Cerebellar nuclear complex (tissue), 1 donor: ENCODE results near the gene RNPEPL1.
"Not testable (repeated sequence)": the region's sequence is repeated elsewhere in the genome, so short reads cannot be mapped to it uniquely, and the experiment has no call there.

Experiments
- DNase-seq, 2 experiments: peaks; one replicate each; lab custom pipeline; 2025; lab: John Stamatoyannopoulos, UW

The RNPEPL1 gene, protein sequence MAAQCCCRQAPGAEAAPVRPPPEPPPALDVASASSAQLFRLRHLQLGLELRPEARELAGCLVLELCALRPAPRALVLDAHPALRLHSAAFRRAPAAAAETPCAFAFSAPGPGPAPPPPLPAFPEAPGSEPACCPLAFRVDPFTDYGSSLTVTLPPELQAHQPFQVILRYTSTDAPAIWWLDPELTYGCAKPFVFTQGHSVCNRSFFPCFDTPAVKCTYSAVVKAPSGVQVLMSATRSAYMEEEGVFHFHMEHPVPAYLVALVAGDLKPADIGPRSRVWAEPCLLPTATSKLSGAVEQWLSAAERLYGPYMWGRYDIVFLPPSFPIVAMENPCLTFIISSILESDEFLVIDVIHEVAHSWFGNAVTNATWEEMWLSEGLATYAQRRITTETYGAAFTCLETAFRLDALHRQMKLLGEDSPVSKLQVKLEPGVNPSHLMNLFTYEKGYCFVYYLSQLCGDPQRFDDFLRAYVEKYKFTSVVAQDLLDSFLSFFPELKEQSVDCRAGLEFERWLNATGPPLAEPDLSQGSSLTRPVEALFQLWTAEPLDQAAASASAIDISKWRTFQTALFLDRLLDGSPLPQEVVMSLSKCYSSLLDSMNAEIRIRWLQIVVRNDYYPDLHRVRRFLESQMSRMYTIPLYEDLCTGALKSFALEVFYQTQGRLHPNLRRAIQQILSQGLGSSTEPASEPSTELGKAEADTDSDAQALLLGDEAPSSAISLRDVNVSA

DNA sequence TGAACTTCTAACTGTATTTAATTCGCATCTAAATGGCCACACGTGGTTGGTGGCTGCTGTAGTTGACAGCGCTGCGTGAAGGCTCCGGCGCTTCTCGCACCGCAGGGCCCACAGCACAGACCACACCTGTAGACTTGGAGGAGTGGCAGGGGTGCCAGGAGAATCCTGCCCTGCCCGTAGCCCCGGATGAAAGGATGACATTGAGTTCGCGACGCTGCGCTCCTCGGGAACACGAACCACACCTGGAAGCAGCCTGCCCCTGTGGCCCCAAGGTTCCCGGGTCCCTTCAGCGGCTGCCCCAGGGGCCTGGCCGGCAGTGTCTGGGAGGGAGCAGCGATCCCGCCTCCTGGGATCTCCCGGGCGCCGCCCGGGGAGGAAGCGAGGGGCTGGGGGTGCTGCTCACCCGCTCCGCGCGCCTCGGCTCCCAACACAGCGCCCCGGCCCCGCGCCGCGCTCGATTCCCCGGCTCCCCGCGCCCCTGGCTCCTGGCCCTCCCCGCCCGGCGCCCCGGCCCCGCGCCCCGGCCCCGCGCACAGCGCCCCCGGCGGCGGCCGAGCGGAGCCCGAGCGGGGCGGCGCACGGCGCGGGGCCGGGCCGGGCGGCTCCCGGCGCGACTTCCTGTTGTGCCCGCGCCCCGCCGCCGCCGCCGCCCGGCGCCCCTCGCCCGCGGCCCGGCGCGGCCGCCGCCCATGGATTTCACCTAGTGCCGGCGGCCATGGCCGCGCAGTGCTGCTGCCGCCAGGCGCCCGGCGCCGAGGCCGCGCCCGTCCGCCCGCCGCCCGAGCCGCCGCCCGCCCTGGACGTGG is at the start of gene RNPEPL1:
Gene RNPEPL1, plus strand, starts transcription at position 613 of the 806 bp plus-strand sequence. Its CDS starts 103 bp downstream, at position 716.
- no peak for DNase-seq

DNA sequence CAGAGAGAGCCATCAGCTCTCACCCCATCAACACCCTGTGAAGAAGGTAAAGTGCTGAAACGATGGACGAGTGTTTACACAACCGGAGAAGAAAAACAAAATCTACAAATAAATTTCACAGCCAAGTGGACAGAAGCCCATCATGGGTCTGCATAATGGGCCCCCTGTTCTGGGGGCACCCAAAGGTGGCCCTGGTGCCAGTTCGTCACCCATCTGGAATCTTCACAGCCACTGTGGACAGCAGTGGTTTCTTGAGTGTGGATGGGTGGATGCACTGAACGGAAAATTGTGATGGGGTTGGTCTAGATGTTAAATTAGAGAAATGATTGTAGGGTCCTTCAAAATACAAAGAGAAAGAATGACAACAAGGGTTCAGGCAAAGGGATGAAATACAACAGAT is 49.3 kb upstream of the RNPEPL1 start:
- DNase-seq = no peak

DNA sequence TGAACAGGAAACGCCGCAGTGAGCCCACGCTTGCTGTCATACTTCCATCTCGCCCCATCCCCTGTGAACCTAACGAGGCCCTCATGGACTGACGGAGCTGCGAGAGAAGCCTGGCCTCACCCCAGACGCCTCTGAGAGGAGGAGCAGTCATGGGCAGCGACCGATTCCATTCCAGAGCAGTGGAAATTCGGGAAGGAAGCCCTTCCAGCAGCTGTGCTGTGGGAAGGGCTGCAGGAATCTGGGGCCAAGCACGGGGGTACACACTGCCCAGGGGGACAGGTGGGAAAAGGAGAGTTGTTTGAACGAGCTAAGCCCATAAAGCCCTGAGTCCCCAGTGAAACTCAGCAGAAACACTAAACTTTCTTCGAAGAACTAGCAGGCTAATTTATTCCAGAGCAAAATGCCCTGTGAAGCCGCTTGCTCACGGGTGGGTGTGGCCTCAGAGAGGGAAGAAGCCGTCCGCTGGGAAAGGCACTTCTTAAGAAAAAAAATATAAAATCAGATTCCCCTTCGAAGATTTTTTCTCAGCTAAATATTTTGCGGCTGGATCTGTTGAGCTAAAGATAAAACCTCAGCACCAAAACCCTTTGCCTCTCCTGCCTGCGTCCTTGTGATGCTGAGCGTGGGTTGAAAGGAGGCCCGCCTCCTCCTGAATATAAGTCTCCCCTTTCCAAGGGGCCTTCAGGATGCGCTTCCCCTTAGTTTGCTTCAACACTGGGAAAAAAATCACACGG is 48.7 kb upstream of the RNPEPL1 start:
- DNase-seq = no peak

DNA sequence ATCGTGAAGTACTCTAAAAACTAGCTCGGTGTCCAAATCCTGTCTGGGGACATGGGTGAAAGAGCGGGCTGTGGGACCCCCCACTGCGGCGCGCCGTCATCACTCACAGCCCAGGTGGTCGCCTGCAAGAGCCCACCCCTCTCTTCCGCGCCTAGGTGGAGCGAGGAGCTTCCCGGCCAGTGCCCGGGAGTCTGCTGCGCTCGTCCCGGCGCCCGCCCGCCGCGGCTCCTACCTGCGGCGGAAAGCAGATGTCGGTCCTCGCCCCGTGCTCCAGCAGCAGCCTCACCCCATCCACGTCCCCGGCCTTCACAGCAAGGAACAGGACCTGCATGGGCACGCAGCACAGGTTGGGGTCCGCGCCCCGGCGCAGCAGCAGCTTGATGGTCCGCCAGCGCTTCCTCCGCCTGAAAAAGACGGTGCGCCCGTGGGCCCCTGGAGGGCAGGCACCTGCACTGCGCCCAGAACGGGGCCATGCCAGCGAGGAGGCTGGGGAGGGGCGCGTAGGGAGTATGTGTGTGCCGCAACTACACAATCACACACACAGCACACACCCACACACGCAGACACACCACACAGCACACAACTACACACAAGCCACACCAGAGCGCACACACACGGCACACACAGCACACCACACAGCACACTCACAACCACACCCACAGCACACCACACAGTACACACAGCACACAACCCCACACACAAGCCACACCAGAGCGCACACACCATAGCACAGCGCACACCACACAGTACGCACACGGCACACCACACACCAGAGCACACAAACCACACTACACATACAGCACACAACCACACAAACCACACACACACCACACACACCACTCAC is 47.9 kb upstream of the RNPEPL1 start:
- DNase-seq = no peak

DNA sequence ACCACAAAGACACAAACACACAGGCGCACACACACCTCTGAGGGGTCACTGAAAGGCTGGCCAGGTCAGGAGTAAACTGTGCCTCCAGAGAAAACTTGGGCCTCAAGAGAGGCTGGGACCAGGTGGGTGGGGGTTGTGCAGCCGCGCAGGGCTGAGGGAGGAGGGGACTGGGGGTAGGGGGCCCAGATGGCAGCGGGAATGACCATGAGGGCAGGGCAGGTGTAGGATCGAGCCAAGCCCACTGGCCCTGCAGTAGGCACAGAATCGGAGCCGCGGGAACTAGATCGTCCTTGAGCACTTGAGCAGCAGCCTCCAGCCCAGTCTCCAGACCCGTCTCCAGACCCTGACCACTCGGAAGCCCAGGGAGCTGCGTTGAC is 47.3 kb upstream of the RNPEPL1 start:
- no peak for DNase-seq

DNA sequence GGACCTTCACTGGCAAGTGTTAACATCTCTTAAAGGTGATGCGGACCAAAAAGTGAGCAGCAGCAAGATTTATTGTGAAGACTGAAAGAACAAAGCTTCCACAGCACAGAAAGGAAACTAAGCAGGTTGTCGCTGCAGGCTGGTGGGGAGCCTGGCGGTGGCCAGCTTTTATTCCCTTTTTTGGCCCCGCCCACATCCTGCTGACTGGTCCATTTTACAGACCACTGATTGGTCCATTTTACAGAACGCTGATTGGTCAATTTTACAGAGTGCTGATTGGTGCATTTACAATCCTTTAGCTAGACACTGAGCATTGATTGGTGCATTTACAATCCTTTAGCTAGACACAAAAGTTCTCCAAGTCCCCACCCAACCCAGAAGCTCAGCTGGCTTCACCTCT is 46.4 kb upstream of the RNPEPL1 start:
- not testable (repeated sequence) for DNase-seq

DNA sequence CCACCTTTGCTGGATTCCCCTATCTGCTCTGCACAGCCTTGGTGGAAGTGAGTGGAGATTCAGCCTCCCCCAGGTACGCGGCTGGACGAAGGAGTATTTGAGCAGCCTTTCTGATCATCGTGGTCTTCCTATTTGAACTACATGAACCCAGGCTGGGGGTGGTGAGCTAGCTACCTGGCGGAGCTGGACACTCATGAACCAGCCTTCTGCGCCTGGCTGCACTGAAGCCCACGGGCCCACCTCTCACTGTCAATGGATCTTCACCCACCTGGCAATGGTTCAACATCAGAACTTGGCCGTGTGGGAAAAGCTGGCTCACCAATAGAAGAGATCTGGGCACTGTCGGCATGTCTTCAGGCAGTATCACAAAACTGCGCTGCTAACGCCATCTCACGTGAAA is 45.9 kb upstream of the RNPEPL1 start:
- no peak for DNase-seq

DNA sequence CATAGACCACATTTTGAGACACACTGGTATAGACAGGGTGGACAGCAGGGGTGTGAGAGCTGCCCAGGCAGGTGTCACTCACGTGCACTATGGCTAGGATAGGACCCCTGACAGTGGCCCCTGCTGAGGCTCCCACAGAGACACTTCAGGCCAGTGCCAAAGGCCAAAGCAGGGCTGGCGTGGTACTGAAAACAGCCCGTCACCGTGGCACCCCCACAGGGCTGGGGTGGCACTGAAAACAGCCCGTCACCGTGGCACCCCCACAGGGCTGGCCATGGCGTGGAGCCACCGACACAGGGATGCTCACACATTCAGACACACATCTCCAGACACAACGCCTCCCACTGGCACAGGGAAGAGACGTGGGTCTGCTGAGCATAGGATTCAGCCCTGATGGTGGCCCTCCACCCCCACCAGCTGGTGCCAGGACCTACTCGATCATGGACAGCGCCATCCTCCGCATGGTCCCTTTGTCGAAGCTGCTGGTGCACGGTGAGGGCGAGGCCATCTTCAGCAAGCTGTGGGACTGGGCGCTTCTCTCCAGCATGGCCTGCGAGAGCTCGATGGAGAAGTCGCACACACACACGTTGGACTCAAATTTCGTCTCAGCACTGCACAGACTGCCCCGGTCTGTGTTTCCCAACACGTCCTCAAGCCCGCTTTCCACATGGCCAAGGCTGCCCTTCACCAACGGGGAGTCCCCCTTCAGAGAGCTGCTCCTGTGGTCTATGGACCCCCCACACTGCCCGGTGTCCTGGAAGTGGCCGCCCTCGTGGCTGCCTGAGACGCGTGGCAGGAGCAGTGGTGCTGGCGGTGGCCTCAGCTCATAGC is 44.6 kb upstream of the RNPEPL1 start:
- no peak for DNase-seq

DNA sequence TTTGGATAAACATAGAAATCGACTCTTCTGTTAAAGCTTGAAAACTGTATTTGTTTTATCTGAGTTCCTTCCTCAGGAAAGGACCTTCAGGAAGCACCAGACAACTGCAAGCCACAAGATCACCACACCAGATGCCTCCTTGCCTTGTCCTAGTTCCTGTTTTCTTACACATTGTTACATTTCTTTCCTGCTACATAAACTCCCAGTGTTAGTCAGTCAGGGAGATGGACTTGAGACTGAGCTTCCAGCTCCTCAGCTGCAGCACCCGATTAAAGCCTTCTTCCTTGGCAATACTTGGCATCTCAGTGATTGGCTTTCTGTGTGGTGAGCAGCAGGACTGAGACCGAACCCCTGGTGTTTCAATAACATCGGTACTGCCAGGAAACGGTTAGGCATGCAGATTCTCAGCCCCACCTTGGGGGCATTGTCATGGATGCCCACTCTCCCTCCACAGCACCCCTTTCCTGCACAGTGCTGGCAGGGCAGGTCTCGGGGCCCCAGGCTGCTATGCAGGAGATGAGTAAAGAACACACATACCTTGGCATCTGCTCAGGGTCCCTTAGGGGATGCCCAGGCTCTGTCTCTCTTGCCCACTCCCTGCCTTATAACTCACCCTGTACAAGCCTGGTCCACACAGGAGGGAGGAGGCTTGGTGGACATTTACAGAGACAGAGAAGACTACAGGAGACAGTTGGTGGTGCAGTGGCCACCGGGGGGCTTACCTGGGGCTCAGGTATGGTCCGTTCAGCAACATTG is 43.1 kb upstream of the RNPEPL1 start:
- DNase-seq = no peak

DNA sequence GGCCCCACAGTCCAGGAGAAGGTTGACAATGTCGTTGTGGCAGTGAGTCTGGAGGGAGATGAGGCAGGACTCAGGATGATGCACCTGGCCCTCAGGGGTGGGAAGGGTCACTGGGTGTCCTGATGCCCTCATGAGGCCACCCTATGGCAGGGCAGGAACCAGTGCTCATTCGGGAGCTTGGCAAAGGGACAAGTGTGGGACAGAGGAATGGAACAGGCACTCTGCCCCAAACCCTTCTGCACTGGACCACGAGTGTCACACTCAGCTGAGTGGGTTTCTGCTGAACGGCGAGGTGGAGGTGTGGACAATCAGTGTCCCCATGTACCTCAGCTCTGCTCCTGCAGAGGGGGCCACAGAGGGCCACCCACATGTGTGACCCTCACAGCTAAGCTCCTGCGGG is 42.5 kb upstream of the RNPEPL1 start:
- DNase-seq = no peak

DNA sequence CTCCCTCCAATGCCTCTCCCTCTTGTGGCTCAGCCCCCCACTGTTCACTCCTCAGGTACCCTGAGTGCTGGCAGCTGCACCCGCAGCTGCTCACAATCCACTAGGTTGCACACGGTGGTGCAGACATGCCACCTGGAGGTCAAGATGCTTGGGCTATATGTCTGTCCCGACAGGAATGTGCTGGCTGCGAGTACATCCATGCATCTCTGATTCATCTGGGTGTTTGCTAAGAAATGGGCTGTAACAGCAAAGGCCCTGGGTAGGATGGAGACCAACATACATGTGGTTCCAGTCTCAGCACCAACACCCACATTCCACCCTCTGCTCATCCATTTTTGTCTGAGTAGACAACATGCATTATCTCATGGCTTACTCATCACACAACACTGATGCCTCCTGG is 41.8 kb upstream of the RNPEPL1 start:
- DNase-seq = no peak

DNA sequence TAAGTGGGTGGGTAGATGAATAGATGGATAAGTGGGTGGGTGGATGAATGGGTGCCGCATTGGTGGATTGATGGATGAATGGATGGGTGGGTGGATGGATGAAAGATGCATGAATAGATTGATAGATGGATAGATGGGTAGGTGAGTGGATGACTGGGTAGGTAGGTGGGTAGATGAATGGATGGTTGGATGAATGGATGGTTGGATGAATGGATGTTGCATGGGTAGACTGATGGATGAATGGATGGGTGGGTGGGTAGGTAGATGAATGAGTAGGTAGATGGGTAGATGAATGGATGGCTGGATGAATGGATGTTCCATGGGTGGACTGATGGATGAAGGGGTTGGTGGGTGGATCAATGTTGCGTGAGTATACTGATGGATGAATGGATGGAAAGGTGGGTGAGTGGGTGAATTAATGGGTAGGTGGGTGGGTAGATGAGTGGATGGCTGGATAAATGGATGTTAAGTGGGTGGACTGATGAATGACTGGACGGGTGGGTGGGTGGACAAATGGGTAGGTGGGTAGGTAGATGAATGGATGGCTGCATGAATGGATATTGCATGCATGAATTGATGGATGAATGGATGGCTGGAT is 41.0 kb upstream of the RNPEPL1 start:
- no peak for DNase-seq

DNA sequence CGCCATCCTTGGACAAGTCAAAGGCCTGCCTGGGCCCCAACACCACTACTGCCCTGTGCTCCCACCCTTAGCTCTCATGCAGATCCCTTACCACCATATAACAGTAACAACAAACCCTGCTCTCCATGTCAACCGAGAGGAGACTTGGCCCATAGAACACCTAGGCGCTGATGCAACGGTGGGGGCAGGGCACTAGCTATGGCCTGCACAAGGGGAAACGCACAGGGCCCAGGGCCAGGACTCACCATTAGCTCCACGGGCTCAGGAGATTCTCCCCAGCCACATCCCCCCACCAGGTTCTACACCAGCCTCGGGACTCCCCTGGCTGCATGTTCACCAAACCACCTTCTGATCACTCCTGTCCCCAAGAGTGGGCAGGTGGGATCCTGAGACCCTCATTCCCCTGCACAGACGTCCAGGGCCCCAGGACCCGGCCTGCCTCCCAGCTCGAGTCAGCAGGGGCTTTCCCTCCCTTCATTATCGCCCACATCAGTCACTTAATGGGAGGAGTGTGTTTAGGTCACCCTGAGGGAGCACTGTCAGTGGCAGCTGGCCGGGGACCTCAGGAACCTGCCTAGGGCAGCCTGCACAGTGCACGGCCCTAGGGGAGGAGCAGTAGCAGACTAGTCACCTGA is 39.8 kb upstream of the RNPEPL1 start:
- no peak for DNase-seq

DNA sequence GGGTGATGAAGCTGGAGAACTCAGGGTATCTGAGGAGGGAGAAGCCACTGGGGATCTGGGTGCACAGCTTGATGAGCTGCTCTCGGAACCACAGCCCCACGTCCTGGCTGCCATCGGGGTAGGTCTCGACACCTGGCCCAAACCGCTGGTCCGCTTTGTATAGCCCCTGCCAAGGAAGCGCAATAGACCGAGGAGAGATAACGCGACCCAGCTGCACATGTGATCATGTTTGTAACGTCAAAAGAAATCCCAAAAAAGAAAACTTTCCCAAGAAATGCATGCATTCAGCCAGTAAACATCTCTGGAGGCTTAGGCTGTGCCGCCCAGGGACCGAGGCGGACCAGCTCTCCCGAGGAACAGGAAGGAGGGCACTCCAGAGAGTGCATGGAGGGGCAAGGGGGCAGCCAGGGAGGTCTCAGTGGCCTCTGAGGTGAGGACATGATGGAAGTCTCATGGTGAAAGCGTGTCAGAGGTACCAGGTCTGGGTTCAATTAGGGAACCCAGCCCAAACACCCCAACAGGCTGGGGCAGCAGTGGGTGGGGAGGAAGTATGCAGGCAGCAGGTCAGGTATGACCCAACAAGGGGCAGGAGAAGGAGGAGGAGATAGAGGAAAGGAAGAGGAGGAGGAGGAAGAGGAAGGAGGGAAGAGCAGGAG is 38.8 kb upstream of the RNPEPL1 start:
- DNase-seq = no peak

DNA sequence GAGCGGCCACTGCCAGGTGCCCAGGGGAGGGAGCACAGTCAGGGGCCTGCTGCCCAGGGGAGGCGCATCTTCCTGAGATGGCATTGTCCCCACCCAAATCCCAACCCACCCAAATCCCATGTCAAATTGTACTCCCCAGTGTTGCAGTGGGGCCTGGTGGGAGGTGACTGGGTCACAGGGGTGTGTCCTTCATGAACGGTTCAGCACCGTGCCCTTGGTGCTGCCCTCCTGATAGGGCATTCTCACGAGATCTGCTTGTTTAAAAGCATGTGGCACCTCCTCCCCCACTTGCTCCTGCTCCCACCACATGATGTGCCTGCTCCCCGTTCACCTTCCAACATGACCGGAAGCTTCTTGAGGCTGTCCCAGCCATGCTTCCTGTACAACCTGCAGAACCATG is 38.1 kb upstream of the RNPEPL1 start:
- no peak for DNase-seq

DNA sequence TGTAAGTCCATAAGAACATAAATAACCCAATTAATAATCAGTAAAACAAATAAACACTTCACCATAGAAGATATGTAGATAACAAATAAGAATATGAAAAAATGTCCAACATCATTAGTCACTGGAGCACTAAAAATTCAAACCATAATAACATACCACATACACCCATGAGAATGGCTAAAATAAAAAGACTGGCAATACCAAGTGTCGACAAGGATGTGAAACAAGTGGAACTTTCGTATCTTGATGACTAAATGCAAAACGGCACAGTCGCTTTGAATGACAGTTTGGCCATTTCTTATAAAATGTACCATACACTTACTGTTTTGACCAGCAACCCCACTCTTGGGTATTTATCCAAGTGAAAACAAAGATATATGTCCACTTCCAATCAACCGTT is 37.2 kb upstream of the RNPEPL1 start:
- DNase-seq = no peak

DNA sequence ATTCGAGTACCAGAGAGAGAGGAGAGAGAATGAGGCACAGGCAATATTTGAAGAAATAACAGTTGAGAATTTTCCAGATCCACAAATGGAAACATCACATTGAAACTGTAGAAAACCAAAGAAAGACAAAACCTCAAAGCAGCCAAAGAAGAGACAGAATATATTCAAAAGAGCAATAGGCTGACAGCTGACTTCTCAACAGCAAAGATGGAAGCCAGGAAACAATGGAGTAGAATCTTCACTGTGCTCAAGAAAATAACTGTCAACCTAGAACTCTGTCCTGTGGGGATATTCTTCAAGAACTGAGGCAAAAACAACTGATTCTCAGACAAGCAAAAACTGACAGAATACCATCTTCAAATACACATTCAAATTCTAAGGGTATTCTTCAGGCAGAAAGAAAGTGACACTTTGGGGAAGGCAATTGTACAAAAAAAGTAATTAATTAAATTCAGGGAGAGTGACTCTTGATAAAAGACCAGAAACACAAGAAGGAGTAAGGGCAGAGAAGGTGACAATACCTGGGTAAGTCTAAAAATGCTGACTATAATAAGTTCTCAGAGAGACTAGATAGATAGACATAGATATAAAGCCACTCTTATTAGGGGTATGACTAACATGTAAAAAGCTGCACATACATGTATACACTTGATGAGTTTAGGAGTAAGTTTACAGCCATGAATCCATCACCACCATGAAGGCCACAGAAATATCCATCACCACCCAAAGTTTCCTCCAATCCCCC is 36.1 kb upstream of the RNPEPL1 start:
- DNase-seq = no peak
